ENCODE measurements around the gene KLF4. TPM values are rescaled to one million over a fixed set of nuclear protein-coding genes. Genes with fewer than 3 reads are reported as not detected.

KLF4 gene
- total RNA-seq, 4 donors from 2014 or later = 67.4 to 82.5 (median 69.6) TPM

DNA sequence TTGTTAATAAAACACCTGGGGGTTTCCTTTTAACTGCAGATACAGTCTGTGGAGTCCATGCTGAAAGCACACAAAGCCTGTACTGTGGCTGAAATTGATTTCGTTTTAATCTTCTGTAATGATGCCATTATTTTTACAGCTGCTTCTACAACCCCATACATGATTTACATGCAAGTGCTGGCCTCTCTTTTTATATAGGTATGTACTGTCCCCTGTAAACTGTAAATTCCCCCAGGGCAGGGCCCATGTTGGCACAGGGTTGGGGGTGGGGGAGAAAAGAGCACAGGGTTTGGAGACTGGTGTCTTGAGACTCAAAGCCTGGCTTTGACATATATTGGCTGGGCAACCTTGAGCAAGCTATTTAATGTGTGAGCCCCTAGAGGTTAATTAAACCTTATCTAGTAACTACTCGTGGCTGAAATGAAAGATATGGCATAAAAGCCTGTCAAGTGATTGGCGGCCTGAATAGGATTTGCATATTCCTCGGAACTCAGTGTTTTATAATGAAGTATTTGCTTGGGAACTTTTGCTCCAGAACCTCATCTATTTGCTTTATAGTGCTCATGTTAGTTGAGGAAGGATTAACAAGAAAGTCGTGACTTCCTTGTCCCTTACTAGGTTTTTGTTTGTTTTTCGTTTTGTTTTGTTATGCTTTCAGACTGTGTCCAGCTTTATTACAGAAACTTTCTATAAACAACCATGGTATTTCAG is 34.0 kb downstream of the KLF4 start:
- TF ChIP-seq, protein P1, sequence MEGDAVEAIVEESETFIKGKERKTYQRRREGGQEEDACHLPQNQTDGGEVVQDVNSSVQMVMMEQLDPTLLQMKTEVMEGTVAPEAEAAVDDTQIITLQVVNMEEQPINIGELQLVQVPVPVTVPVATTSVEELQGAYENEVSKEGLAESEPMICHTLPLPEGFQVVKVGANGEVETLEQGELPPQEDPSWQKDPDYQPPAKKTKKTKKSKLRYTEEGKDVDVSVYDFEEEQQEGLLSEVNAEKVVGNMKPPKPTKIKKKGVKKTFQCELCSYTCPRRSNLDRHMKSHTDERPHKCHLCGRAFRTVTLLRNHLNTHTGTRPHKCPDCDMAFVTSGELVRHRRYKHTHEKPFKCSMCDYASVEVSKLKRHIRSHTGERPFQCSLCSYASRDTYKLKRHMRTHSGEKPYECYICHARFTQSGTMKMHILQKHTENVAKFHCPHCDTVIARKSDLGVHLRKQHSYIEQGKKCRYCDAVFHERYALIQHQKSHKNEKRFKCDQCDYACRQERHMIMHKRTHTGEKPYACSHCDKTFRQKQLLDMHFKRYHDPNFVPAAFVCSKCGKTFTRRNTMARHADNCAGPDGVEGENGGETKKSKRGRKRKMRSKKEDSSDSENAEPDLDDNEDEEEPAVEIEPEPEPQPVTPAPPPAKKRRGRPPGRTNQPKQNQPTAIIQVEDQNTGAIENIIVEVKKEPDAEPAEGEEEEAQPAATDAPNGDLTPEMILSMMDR (IDR thresholded peaks at IDR 0.05; ENCODE audit: low read depth) = no peak

- TF ChIP-seq, protein P1 (IDR thresholded peaks at IDR 0.05; ENCODE audit: low read depth) = no peak
These were observed 36.1 kb downstream of the KLF4 start for GRCh38 chr9:107453479-107453878.

DNA sequence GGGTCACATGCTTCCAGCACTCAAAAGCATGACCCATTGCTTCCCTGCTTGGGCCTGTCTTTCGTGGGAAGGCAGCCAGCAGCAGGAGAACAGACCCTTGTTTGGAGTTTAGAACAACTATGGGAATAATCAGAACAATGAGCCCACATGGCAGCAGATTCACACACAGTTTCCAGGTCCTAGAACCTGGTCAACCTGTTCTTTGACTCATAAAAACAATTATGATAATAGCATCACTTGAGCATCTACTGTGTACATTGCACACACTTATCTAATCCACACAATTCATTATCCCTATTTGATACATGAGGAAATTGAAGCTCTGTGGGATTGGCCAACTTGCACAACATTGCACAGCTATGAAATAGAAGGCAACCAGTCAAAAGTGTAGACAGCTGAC is 41.7 kb downstream of the KLF4 start:
- TF ChIP-seq, protein P1 (IDR thresholded peaks at IDR 0.05; ENCODE audit: low read depth) = no peak

DNA sequence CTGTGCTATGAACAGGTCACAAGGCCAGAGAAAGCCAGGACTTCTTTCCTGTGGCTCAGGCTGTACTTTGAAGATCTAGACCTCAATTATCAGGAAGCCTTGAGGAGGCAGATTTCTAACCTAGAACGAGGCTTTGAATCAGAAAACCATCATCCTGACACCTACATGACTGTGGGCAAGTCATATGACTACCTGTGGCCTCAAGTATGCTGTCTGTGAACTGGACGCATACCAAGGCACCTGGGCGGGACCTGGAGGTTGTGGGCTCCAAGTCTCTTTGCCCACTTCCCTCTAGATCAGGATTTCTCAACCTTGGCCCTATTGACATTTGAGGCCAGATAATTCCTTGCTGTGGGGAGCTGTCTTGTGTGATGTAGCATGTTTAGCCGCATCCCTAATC is 42.5 kb downstream of the KLF4 start:
- TF ChIP-seq, protein P1 (IDR thresholded peaks at IDR 0.05; ENCODE audit: low read depth) = no peak

DNA sequence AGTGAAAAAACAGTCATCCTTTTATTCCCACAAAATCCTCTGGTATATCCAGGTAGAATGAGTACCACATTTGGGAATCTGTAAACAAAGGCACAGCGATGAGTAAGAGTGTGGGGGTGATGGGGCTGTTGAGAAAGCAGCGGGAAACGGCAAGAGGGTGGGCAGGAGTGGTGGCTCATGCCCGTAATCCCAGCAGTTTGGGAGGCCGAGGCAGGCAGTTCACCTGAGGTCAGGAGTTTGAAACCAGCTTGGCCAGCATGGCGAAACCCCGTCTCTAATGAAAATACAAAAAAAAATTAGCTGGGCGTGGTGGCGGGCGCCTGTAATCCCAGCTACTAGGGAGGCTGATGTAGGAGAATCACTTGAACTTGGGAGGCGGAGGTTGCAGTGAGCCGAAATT is 43.1 kb downstream of the KLF4 start:
- TF ChIP-seq, protein P1 (IDR thresholded peaks at IDR 0.05; ENCODE audit: low read depth) = no peak

GRCh38 chr9:107443786-107444185 is 45.8 kb downstream of the KLF4 start:
- TF ChIP-seq, protein P1 (IDR thresholded peaks at IDR 0.05; ENCODE audit: low read depth) = no peak

DNA sequence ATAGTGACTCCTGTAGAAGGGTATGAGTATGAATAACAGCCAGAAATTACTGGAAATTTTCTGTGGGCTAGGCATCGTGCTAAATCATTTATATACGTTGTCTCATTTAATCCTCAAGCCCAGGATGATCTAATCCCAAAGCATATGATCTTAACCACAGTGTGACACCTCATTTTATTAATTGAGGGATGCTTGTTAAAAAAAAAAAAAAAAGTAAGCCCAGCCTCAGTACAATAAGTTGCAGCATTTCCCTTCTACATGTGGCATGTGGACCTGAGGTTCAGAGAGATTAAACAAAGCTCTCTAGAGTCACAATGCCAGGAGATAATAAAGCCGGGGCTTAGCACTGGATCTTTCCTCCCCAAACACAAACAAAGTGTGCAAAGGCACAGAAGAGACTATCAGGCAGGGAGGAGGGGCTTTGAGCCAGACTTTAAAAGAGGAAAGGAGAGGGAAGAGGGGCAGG is 49.5 kb downstream of the KLF4 start:
- TF ChIP-seq, protein P1 (IDR thresholded peaks at IDR 0.05; ENCODE audit: low read depth) = no peak
